ENCODE measurements around the gene DGKA. TPM values are rescaled to one million over a fixed set of nuclear protein-coding genes. Genes with fewer than 3 reads are reported as not detected.

The DGKA gene
- total RNA-seq, result 63.0 and 70.1 TPM in 2 replicates
- long read RNA-seq, transcript DGKA-201 (24 exons, 2,909 nt), result major isoform, 8 of 80 reads
- long read RNA-seq, partial matches to known transcripts, result 4 of 80 reads
- long read RNA-seq, other reads (novel, unspliced or antisense), result 68 of 80 reads

GRCh38 chr12:55930771-55931316, at the start of gene DGKA:
Gene DGKA, plus strand, starts transcription at chr12:55931162. Its CDS starts 5,342 bp downstream, at chr12:55936504.
- peak within 1 kb of the TSS; percentile 99 for H3K27ac Mint-ChIP-seq (ENCODE audit: unreplicated experiment)

GRCh38 chr12:55885113-55885512, 45.8 kb upstream of the DGKA start:
- Mint-ChIP-seq H3K4me1 (ENCODE audit: unreplicated experiment) (peaks cover 5% of the 10 kb centered on the region), H3K4me3 (ENCODE audit: unreplicated experiment) (no peak overlapping the region), H3K27me3 (ENCODE audit: unreplicated experiment) (no peaks in the 10 kb centered on the region), H3K27ac (ENCODE audit: unreplicated experiment) (no peak overlapping the region), H3K36me3 (ENCODE audit: unreplicated experiment) (no peaks in the 10 kb centered on the region), H3K9me3 (ENCODE audit: unreplicated experiment) (no peaks in the 10 kb centered on the region)
- TF ChIP-seq CTCF (IDR thresholded peaks at IDR 0.05), result no peak
- no peak for DNase-seq (ENCODE audit: extremely low spot score, unreplicated experiment)

More at GRCh38 chr12:55930771-55931316, at the start of gene DGKA:
- H3K4me1 Mint-ChIP-seq (ENCODE audit: unreplicated experiment), result peaks cover 48% of the 10 kb centered on the region
- peak within 1 kb of the TSS; percentile 93 for H3K4me3 Mint-ChIP-seq (ENCODE audit: unreplicated experiment)
- no peaks in the 10 kb centered on the region for H3K36me3 Mint-ChIP-seq (ENCODE audit: unreplicated experiment)
- H3K27me3 Mint-ChIP-seq (ENCODE audit: unreplicated experiment), result no peaks in the 10 kb centered on the region
- H3K9me3 Mint-ChIP-seq (ENCODE audit: unreplicated experiment), result no peaks in the 10 kb centered on the region
- DNase-seq (ENCODE audit: extremely low spot score, unreplicated experiment), result no peak
- peak; percentile 66 for TF ChIP-seq CTCF (IDR thresholded peaks at IDR 0.05)

GRCh38 chr12:55891310-55891709, 39.7 kb upstream of the DGKA start:
- Mint-ChIP-seq H3K27ac (ENCODE audit: unreplicated experiment) (no peak overlapping the region), H3K36me3 (ENCODE audit: unreplicated experiment) (no peaks in the 10 kb centered on the region), H3K4me1 (ENCODE audit: unreplicated experiment) (no peaks in the 10 kb centered on the region), H3K4me3 (ENCODE audit: unreplicated experiment) (no peak overlapping the region), H3K9me3 (ENCODE audit: unreplicated experiment) (no peaks in the 10 kb centered on the region), H3K27me3 (ENCODE audit: unreplicated experiment) (no peaks in the 10 kb centered on the region)
- no peak for TF ChIP-seq CTCF (IDR thresholded peaks at IDR 0.05)
- DNase-seq (ENCODE audit: extremely low spot score, unreplicated experiment), result no peak

GRCh38 chr12:55893723-55894122, 37.2 kb upstream of the DGKA start:
- H3K4me3 Mint-ChIP-seq (ENCODE audit: unreplicated experiment), result no peak overlapping the region
- no peaks in the 10 kb centered on the region for H3K27me3 Mint-ChIP-seq (ENCODE audit: unreplicated experiment)
- DNase-seq (ENCODE audit: extremely low spot score, unreplicated experiment), result no peak
- no peaks in the 10 kb centered on the region for H3K36me3 Mint-ChIP-seq (ENCODE audit: unreplicated experiment)
- H3K27ac Mint-ChIP-seq (ENCODE audit: unreplicated experiment), result no peak overlapping the region
- H3K4me1 Mint-ChIP-seq (ENCODE audit: unreplicated experiment), result no peaks in the 10 kb centered on the region
- no peak for TF ChIP-seq CTCF (IDR thresholded peaks at IDR 0.05)
- no peaks in the 10 kb centered on the region for H3K9me3 Mint-ChIP-seq (ENCODE audit: unreplicated experiment)

GRCh38 chr12:55899082-55899481, 31.9 kb upstream of the DGKA start:
- H3K27ac Mint-ChIP-seq (ENCODE audit: unreplicated experiment), result no peak overlapping the region
- no peaks in the 10 kb centered on the region for H3K27me3 Mint-ChIP-seq (ENCODE audit: unreplicated experiment)
- peaks cover 20% of the 10 kb centered on the region for H3K36me3 Mint-ChIP-seq (ENCODE audit: unreplicated experiment)
- no peak for DNase-seq (ENCODE audit: extremely low spot score, unreplicated experiment)
- no peak for TF ChIP-seq CTCF (IDR thresholded peaks at IDR 0.05)
- H3K4me3 Mint-ChIP-seq (ENCODE audit: unreplicated experiment), result no peak overlapping the region
- H3K9me3 Mint-ChIP-seq (ENCODE audit: unreplicated experiment), result no peaks in the 10 kb centered on the region
- no peaks in the 10 kb centered on the region for H3K4me1 Mint-ChIP-seq (ENCODE audit: unreplicated experiment)

Measured in osteocyte (in vitro differentiated cells).